ENCODE measurements around the gene COL9A2. TPM values are rescaled to one million over a fixed set of nuclear protein-coding genes. Genes with fewer than 3 reads are reported as not detected.
A peak's percentile ranks its signal among the peaks of the same experiment; 100 is the strongest.

The COL9A2 gene
- total RNA-seq = 1 to 10 TPM; 4.0 to 6.5 TPM

- intact Hi-C loops (cut with DNase I) = no loop called here
- DNase-seq = no peak
- Histone ChIP-seq H3K9me3 (no peaks in the 10 kb centered on the region), H3K27me3 (peaks cover 31% of the 10 kb centered on the region), H3K4me1 (peaks cover 19% of the 10 kb centered on the region), H3K4me3 (peak within 1 kb of the TSS; percentile 43), H3K27ac (no peak within 1 kb of the TSS), H3K36me3 (no peaks in the 10 kb centered on the region), H3K9ac (ENCODE audit: low read depth in 2 of 2, low read length in 2 of 2) (peak within 1 kb of the TSS; percentile 21 to 60)
- TF ChIP-seq, protein P1, sequence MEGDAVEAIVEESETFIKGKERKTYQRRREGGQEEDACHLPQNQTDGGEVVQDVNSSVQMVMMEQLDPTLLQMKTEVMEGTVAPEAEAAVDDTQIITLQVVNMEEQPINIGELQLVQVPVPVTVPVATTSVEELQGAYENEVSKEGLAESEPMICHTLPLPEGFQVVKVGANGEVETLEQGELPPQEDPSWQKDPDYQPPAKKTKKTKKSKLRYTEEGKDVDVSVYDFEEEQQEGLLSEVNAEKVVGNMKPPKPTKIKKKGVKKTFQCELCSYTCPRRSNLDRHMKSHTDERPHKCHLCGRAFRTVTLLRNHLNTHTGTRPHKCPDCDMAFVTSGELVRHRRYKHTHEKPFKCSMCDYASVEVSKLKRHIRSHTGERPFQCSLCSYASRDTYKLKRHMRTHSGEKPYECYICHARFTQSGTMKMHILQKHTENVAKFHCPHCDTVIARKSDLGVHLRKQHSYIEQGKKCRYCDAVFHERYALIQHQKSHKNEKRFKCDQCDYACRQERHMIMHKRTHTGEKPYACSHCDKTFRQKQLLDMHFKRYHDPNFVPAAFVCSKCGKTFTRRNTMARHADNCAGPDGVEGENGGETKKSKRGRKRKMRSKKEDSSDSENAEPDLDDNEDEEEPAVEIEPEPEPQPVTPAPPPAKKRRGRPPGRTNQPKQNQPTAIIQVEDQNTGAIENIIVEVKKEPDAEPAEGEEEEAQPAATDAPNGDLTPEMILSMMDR (IDR thresholded peaks at IDR 0.05) = no peak
Measured at GRCh38 chr1:40316595-40317393, at the start of gene COL9A2. Gene COL9A2, minus strand, starts transcription at chr1:40317286. Its CDS starts 89 bp downstream, at chr1:40317197.

- TF ChIP-seq, protein P1 (IDR thresholded peaks at IDR 0.05) = no peak
- no peak overlapping the region for H3K9ac ChIP-seq (ENCODE audit: low read depth in 2 of 2, low read length in 2 of 2)
- no peaks in the 10 kb centered on the region for H3K4me1 ChIP-seq
- no peaks in the 10 kb centered on the region for H3K27me3 ChIP-seq
- DNase-seq = no peak
- H3K4me3 ChIP-seq = no peak overlapping the region
- H3K27ac ChIP-seq = no peak overlapping the region
- H3K36me3 ChIP-seq = no peaks in the 10 kb centered on the region
- H3K9me3 ChIP-seq = no peaks in the 10 kb centered on the region
- intact Hi-C loops (cut with DNase I) = no loop called here
Measured at GRCh38 chr1:40363721-40364120, 46.6 kb upstream of the COL9A2 start.

GRCh38 chr1:40362699-40363098, 45.6 kb upstream of the COL9A2 start:
- TF ChIP-seq, protein P1 (IDR thresholded peaks at IDR 0.05) = no peak
- no peak overlapping the region for H3K4me3 ChIP-seq

DNA sequence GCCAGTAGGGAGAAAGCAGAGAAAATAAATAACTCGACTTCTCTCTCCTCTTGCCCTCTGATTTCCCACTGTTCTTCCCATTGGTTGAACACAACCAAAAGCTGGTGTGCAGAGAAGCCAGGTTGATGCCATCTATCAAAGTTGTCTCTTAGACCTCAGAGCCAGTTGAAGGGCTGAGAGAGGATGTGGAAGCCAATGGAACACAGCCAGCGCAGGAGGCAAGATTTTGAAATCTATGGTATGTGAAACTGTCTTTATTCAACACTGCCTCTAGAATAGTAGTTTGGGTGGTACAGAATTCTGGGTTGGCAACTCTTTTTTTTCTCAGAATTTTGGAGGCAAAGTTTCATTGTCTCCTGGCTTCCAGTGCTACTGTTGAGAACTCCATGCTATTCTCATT, 45.1 kb upstream of the COL9A2 start:
- H3K9ac ChIP-seq (ENCODE audit: low read depth in 2 of 2, low read length in 2 of 2) = no peak overlapping the region
- no peak overlapping the region for H3K27ac ChIP-seq
- no peak overlapping the region for H3K4me3 ChIP-seq
- intact Hi-C loops (cut with DNase I) = no loop called here
- H3K36me3 ChIP-seq = no peaks in the 10 kb centered on the region
- no peak for DNase-seq
- TF ChIP-seq, protein P1 (IDR thresholded peaks at IDR 0.05) = no peak
- H3K4me1 ChIP-seq = no peaks in the 10 kb centered on the region
- H3K27me3 ChIP-seq = no peaks in the 10 kb centered on the region
- no peaks in the 10 kb centered on the region for H3K9me3 ChIP-seq

More at GRCh38 chr1:40362699-40363098, 45.6 kb upstream of the COL9A2 start:
- Histone ChIP-seq H3K27me3 (no peaks in the 10 kb centered on the region), H3K4me1 (no peaks in the 10 kb centered on the region), H3K27ac (no peak overlapping the region), H3K9ac (ENCODE audit: low read depth in 2 of 2, low read length in 2 of 2) (no peak overlapping the region), H3K36me3 (no peaks in the 10 kb centered on the region), H3K9me3 (no peaks in the 10 kb centered on the region)
- intact Hi-C loops (cut with DNase I) = no loop called here
- no peak for DNase-seq

DNA sequence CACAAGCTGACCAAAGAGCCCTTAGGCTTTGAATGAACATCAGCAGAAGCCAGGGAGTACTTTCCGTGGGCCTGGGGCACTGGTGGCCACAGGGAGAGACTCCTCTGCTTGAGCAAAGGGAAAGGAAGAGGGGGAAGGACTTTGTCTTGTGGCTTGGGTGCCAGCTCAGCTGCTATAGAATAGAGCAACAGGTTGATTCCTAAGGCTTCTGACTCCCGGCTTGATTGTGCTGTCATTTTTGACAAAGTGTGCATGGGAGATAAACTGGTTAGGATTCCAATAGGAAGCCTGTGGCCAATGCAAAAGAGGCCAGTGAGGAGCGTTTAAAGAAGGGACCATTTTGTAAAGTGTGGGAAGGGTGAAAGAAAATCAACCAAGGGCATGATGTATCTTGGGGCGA, 44.6 kb upstream of the COL9A2 start:
- Histone ChIP-seq H3K4me1 (no peaks in the 10 kb centered on the region), H3K4me3 (no peak overlapping the region), H3K9ac (ENCODE audit: low read depth in 2 of 2, low read length in 2 of 2) (no peak overlapping the region), H3K27ac (no peak overlapping the region), H3K9me3 (no peaks in the 10 kb centered on the region), H3K27me3 (no peaks in the 10 kb centered on the region), H3K36me3 (no peaks in the 10 kb centered on the region)
- DNase-seq = no peak
- TF ChIP-seq, protein P1 (IDR thresholded peaks at IDR 0.05) = no peak
- intact Hi-C loops (cut with DNase I) = no loop called here
